GM21367 (cell line): ENCODE results near the gene KLHL3.

Source experiments
- ATAC-seq: cut with Tn5 transposase; IDR thresholded peaks from one replicate; pipeline ENCODE4 v1.9.1; 2021; ENCODE audit not compliant: unreplicated experiment

The KLHL3 gene

GRCh38 chr5:137708796-137709559 lies 26.9 kb downstream of the KLHL3 start:
- ATAC-seq = no peak

GRCh38 chr5:137708062-137708461 lies 27.8 kb downstream of the KLHL3 start:
- no peak for ATAC-seq

GRCh38 chr5:137706841-137707240 lies 29.0 kb downstream of the KLHL3 start:
- ATAC-seq = no peak

- ATAC-seq = no peak
Observed at GRCh38 chr5:137705106-137705505, 30.8 kb downstream of the KLHL3 start.

- no peak for ATAC-seq
Observed at GRCh38 chr5:137703565-137703964, 32.3 kb downstream of the KLHL3 start.

- ATAC-seq = no peak
Observed at GRCh38 chr5:137700282-137700680, 35.6 kb downstream of the KLHL3 start.

GRCh38 chr5:137699336-137700281 lies 36.3 kb downstream of the KLHL3 start:
- no peak for ATAC-seq

- ATAC-seq = no peak
Observed at GRCh38 chr5:137696481-137696880, 39.4 kb downstream of the KLHL3 start.

GRCh38 chr5:137695651-137696428 lies 40.0 kb downstream of the KLHL3 start:
- ATAC-seq = no peak

- ATAC-seq = no peak
Observed at GRCh38 chr5:137693951-137694721, 41.8 kb downstream of the KLHL3 start.

- ATAC-seq = no peak
Observed at GRCh38 chr5:137693307-137693950, 42.5 kb downstream of the KLHL3 start.

GRCh38 chr5:137689306-137689705 lies 46.6 kb downstream of the KLHL3 start:
- no peak for ATAC-seq

- no peak for ATAC-seq
Observed at GRCh38 chr5:137688210-137688840, 47.6 kb downstream of the KLHL3 start.

GRCh38 chr5:137684761-137685160 lies 51.1 kb downstream of the KLHL3 start:
- ATAC-seq = no peak

GRCh38 chr5:137681191-137681590 lies 54.7 kb downstream of the KLHL3 start:
- ATAC-seq = no peak

- no peak for ATAC-seq
Observed at GRCh38 chr5:137679910-137680309, 56.0 kb downstream of the KLHL3 start.

- ATAC-seq = no peak
Observed at GRCh38 chr5:137679195-137679594, 56.7 kb downstream of the KLHL3 start.

GRCh38 chr5:137672881-137673280 lies 63.0 kb downstream of the KLHL3 start:
- ATAC-seq = no peak

GRCh38 chr5:137672001-137672400 lies 63.9 kb downstream of the KLHL3 start:
- ATAC-seq = no peak

GRCh38 chr5:137669811-137670210 lies 66.1 kb downstream of the KLHL3 start:
- no peak for ATAC-seq
